Suprapubic skin (tissue), 4 donors: Measurements from ENCODE around the gene APMAP.

Source experiments
- CTCF ChIP-seq, 2 donors: fragments of 200-600 bp in 1 of 2; fragments of 450-650 bp in 1 of 2; sonication (generic) in 1 of 2; IDR thresholded peaks; one replicate each; pipeline ENCODE4 v1.5.1; 2016 to 2019; ENCODE audit warnings: antibody characterized with exemption in 2 of 2, mild to moderate bottlenecking in 1 of 2, moderate library complexity in 1 of 2
- EP300 ChIP-seq: sonication (generic); formaldehyde crosslinking; IDR thresholded peaks from one replicate; pipeline ENCODE4 v1.6.1; 2017; ENCODE audit warnings: antibody characterized with exemption
- POLR2A ChIP-seq, 2 donors: fragments of 450-650 bp; IDR thresholded peaks; one replicate each; pipeline ENCODE4 v1.6.1; 2017; ENCODE audit warnings: antibody characterized with exemption in 2 of 2, mild to moderate bottlenecking in 2 of 2, moderate library complexity in 2 of 2
- POLR2AphosphoS5 ChIP-seq, 3 donors: sonication (generic); formaldehyde crosslinking; IDR thresholded peaks; one replicate each; pipeline ENCODE4 v1.6.1; 2017; ENCODE audit warnings: antibody characterized with exemption in 3 of 3

DNA sequence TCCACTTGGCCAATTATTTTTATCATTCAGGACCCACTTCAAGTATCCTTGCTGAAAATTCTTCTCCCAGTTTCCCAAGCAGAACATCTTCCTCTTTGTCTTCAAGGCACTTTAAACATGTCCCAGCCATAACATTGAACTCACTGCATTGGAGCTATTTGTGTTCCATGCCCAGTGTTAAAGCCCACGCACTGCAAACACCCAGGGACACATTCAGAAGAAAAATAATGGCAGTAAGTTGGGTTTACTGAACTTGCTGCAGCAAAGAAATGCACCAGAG, 1.6 kb upstream of the APMAP start:
- TF ChIP-seq POLR2A (IDR thresholded peaks at IDR 0.05), result no peak
- TF ChIP-seq EP300, result no peak
- no peak for TF ChIP-seq CTCF (IDR thresholded peaks at IDR 0.05)
- no peak for TF ChIP-seq POLR2AphosphoS5 (IDR thresholded peaks at IDR 0.05)
